Mesenchymal stem cell (in vitro differentiated cells and primary cell): Measurements from ENCODE around the gene TAGLN3. TPM values are rescaled to one million over a fixed set of nuclear protein-coding genes. Genes with fewer than 3 reads are reported as not detected.

Experiments used
- DNase-seq: peaks from one replicate; pipeline ENCODE4 v3.0.0-alpha.2; 2013
- H2AFZ ChIP-seq: one replicate; pipeline ENCODE4 v1.6.1; 2013; ENCODE audit warnings: low read depth, mild to moderate bottlenecking, control low read depth, inconsistent platforms, low read length, moderate library complexity
- H2AK5ac ChIP-seq: 2 replicates; pipeline ENCODE4 v1.6.1; 2013; ENCODE audit warnings: low read length, moderate library complexity, mild to moderate bottlenecking, inconsistent platforms; ENCODE audit not compliant: severe bottlenecking
- H2BK120ac ChIP-seq: one replicate; pipeline ENCODE4 v1.6.1; 2013; ENCODE audit warnings: low read depth, mild to moderate bottlenecking, inconsistent platforms, low read length, moderate library complexity
- H2BK12ac ChIP-seq, 2 experiments: one replicate each; pipeline ENCODE4 v1.6.1; 2013; ENCODE audit warnings: inconsistent platforms in 2 of 2, low read length in 2 of 2, mild to moderate bottlenecking in 2 of 2, moderate library complexity in 2 of 2, control low read depth in 1 of 2
- H2BK15ac ChIP-seq: one replicate; pipeline ENCODE4 v1.6.1; 2013; ENCODE audit warnings: mild to moderate bottlenecking, low read depth, inconsistent platforms; ENCODE audit not compliant: poor library complexity, severe bottlenecking
- H2BK5ac ChIP-seq: 2 replicates; pipeline ENCODE4 v1.6.1; 2013; ENCODE audit warnings: low read depth, mild to moderate bottlenecking, low read length, control low read depth, inconsistent platforms; ENCODE audit not compliant: poor library complexity, severe bottlenecking
- H3K14ac ChIP-seq, 2 experiments: one replicate each; pipeline ENCODE4 v1.6.1; 2013; ENCODE audit warnings: inconsistent platforms in 2 of 2, low read length in 2 of 2, control low read depth in 1 of 2, mild to moderate bottlenecking in 1 of 2, moderate library complexity in 1 of 2
- H3K18ac ChIP-seq, 2 experiments: one replicate each; pipeline ENCODE4 v1.6.1; 2013; ENCODE audit warnings: inconsistent platforms in 2 of 2, low read length in 2 of 2, control low read depth in 1 of 2, low read depth in 1 of 2, mild to moderate bottlenecking in 1 of 2
- H3K23ac ChIP-seq, 2 experiments: one replicate each; pipeline ENCODE4 v1.6.1; 2013; ENCODE audit warnings: inconsistent platforms in 2 of 2, low read length in 2 of 2, mild to moderate bottlenecking in 2 of 2, moderate library complexity in 2 of 2, control low read depth in 1 of 2
- H3K27ac ChIP-seq: 2 replicates; pipeline ENCODE4 v1.5.1; 2013; ENCODE audit warnings: mild to moderate bottlenecking, moderate library complexity, low read length, control low read depth, inconsistent platforms; ENCODE audit not compliant: poor library complexity, severe bottlenecking
- H3K27me3 ChIP-seq, 2 experiments: 2 replicates each; pipeline versions ENCODE4 v1.6.1 to v1.7.0; 2013; ENCODE audit warnings: low read length in 2 of 2, mild to moderate bottlenecking in 2 of 2, moderate library complexity in 2 of 2, control low read depth in 1 of 2, inconsistent platforms in 1 of 2; ENCODE audit not compliant: control insufficient read depth in 1 of 2, insufficient read depth in 1 of 2
- H3K36me3 ChIP-seq, 2 experiments: 2 replicates each; pipeline versions ENCODE4 v1.6.1 to v1.7.0; 2013; ENCODE audit warnings: low read length in 2 of 2, control low read depth in 1 of 2, inconsistent platforms in 1 of 2, low read depth in 1 of 2, mild to moderate bottlenecking in 1 of 2; ENCODE audit not compliant: insufficient read depth in 2 of 2, control insufficient read depth in 1 of 2
- H3K4ac ChIP-seq, 2 experiments: one replicate each; pipeline ENCODE4 v1.6.1; 2013; ENCODE audit warnings: inconsistent platforms in 2 of 2, low read length in 2 of 2, mild to moderate bottlenecking in 2 of 2, moderate library complexity in 2 of 2, control low read depth in 1 of 2, low read depth in 1 of 2
- H3K4me1 ChIP-seq: 2 replicates; pipeline ENCODE4 v1.6.1; 2013; ENCODE audit warnings: low read depth, low read length, control low read depth; ENCODE audit not compliant: control insufficient read depth, insufficient read depth
- H3K4me2 ChIP-seq: 2 replicates; pipeline ENCODE4 v1.6.1; 2013; ENCODE audit warnings: low read length, mild to moderate bottlenecking, inconsistent platforms; ENCODE audit not compliant: poor library complexity, severe bottlenecking
- H3K4me3 ChIP-seq, 2 experiments: 2 replicates each; pipeline versions ENCODE4 v1.5.1 to v1.7.0; 2013; ENCODE audit warnings: low read length in 2 of 2, mild to moderate bottlenecking in 2 of 2, control low read depth in 1 of 2, low read depth in 1 of 2; ENCODE audit not compliant: insufficient read depth in 1 of 2
- H3K79me1 ChIP-seq: replicated peaks from 2 replicates; pipeline ENCODE4 v1.6.1; 2013; ENCODE audit warnings: mild to moderate bottlenecking, control low read depth, low read length, inconsistent platforms; ENCODE audit not compliant: poor library complexity, severe bottlenecking
- H3K9ac ChIP-seq: 2 replicates; pipeline ENCODE4 v1.7.0; 2013; ENCODE audit warnings: mild to moderate bottlenecking, low read length, moderate library complexity
- H3K9me3 ChIP-seq: 2 replicates; pipeline ENCODE4 v1.7.0; 2013; ENCODE audit warnings: mild to moderate bottlenecking, low read length; ENCODE audit not compliant: control insufficient read depth
- H4K8ac ChIP-seq: one replicate; pipeline ENCODE4 v1.6.1; 2013; ENCODE audit warnings: inconsistent platforms, mild to moderate bottlenecking, low read length, moderate library complexity
- H4K91ac ChIP-seq: one replicate; pipeline ENCODE4 v1.6.1; 2013; ENCODE audit warnings: mild to moderate bottlenecking, low read length, inconsistent platforms
- WGBS: methylation state at CpG from one replicate; pipeline ENCODE4 v1.1.7; 2013; ENCODE audit warnings: mixed read lengths; 5-methylcytosine and 5-hydroxymethylcytosine counted together
- polyA plus RNA-seq, 2 experiments: library from polyadenylated mRNA; stranded (reverse); fragments of 200-250 nt; gene quantifications; one replicate each; pipeline ENCODE4 v1.2.3, GENCODE V29; 2013

The TAGLN3 gene
- polyA plus RNA-seq (2013, experiment 1 of 2), result 0.07 TPM
- polyA plus RNA-seq (2013, experiment 2 of 2), result 0.03 TPM

DNA sequence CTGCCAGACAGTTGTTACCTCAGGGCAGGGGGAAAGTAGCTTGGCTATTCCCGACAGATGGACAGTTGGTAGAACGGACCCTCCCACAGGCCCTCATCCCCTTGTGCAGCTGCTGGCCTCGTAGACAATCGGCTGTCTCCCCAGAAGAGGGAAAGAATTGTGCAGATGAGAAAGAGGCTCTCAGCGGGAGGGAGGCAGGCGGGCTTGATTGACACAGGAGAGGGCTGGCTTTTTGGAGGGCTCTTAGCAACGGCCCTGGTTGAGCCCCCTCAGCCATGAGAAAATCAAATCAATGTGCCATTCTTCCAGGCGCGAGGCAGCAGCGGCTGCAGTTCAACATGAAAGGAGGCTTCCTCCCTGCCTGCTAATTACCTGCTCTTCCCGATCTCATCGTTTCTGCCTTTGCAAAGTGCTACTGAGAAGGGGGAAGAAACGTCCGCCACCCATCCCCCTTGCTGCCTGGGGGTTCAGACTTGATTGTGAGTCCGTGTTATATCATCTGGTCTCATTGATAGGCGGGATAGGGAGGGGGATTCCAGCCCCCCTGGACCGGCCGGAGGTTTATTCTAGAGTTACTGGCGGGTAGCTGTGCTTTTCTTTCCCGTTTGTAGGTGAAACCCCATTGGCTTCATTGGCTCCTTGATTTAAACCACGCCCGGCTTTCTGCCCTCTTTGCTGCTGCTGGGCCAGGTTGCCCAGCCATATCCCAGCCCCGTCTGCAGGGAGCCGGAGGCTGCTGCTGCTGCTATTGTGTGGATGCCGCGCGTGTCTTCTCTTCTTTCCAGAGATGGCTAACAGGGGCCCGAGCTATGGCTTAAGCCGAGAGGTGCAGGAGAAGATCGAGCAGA lies at the start of gene TAGLN3:
Gene TAGLN3 (plus strand): TSS at position 287 of the 848 bp plus-strand sequence. CDS start 501 bp downstream, at position 788.
- no peak within 1 kb of the TSS for H2AK5ac ChIP-seq
- WGBS, result 4% methylated on average over 30 of the region's 30 CpGs
- peak within 1 kb of the TSS; percentile 48 for H3K27ac ChIP-seq
- H3K27me3 ChIP-seq, result peaks cover 0 to 10% of the 10 kb centered on the region in 2 experiments
- peak; percentile 30 for DNase-seq
- peaks cover 0 to 11% of the 10 kb centered on the region in 2 experiments for H3K36me3 ChIP-seq
- no peak within 1 kb of the TSS for H3K18ac ChIP-seq
- peak within 1 kb of the TSS; percentile 78 for H3K4me2 ChIP-seq
- H2BK12ac ChIP-seq, result no peak within 1 kb of the TSS
- peak within 1 kb of the TSS; percentile 47 for H3K9ac ChIP-seq
- peak within 1 kb of the TSS; percentile 50 for H4K8ac ChIP-seq
- peak within 1 kb of the TSS; percentile 46 for H2AFZ ChIP-seq
- peaks cover 18% of the 10 kb centered on the region for H3K4me1 ChIP-seq
- H3K9me3 ChIP-seq, result no peaks in the 10 kb centered on the region
- H3K79me1 ChIP-seq, result peaks cover 11% of the 10 kb centered on the region
- H2BK120ac ChIP-seq, result no peak within 1 kb of the TSS
- H3K4ac ChIP-seq, result peak within 1 kb of the TSS in 1 of 2 experiments; percentile 57
- H2BK15ac ChIP-seq, result no peak within 1 kb of the TSS
- H4K91ac ChIP-seq, result no peak within 1 kb of the TSS
- H3K4me3 ChIP-seq, result peak within 1 kb of the TSS; percentile 69 to 81
- peak within 1 kb of the TSS in 1 of 2 experiments; percentile 3 for H3K23ac ChIP-seq
- H3K14ac ChIP-seq, result no peak within 1 kb of the TSS
- H2BK5ac ChIP-seq, result peak within 1 kb of the TSS; percentile 5

DNA sequence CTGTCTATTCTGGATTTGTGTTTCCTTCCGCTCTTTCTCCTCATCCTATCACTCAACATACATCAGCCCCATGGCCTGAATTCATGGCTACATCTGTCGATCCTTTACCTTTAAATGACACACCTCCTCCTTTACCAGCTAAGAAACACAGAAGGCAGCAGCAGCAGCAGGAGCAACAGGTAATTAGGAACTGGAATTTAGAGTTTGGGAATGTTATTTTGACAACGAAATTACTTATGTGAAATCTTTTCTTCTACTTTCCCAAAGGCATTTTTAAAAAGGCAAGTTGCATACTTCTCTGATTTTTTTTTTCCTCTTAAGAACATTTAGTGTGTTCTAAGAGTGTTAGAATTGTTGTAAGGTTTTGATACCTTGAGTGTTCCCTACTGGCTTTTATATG lies 49.0 kb upstream of the TAGLN3 start:
- Histone ChIP-seq H3K4ac (no peak overlapping the region), H3K23ac (no peak overlapping the region), H3K4me3 (no peak overlapping the region), H3K36me3 (peaks cover 15 to 83% of the 10 kb centered on the region in 2 experiments), H3K9ac (no peak overlapping the region), H2BK120ac (no peak overlapping the region), H3K9me3 (no peaks in the 10 kb centered on the region), H2AFZ (no peak overlapping the region), H3K4me1 (no peaks in the 10 kb centered on the region), H2AK5ac (no peak overlapping the region), H3K27ac (no peak overlapping the region), H2BK15ac (no peak overlapping the region), H4K91ac (no peak overlapping the region), H2BK5ac (no peak overlapping the region), H3K27me3 (no peaks in the 10 kb centered on the region), H2BK12ac (no peak overlapping the region), H3K79me1 (peaks cover 11% of the 10 kb centered on the region), H3K14ac (no peak overlapping the region), H4K8ac (no peak overlapping the region), H3K4me2 (no peak overlapping the region), H3K18ac (no peak overlapping the region)
- WGBS, result 92% methylated on average over 2 of the region's 3 CpGs
- no peak for DNase-seq

DNA sequence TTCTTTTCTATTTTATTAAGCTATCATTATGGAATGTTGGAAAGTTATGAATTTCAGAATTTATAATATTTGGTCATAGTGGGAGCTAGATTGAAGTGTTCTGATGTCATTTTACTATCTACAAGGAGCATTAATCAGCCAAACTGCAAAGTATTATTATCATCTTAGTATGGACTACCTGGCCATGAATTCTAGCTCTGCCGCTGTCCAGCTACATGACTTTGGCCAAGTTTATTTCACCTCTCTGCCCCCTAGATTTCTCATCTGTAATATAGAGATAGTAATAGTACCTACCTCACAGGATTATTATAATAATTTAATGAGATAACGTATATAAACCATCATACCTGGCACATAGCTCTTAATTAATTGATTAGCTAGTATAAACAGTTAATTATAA lies 47.7 kb upstream of the TAGLN3 start:
- no peak overlapping the region for H2BK5ac ChIP-seq
- H3K18ac ChIP-seq, result no peak overlapping the region
- DNase-seq, result no peak
- WGBS, result no CpG with 5 or more reads among the region's 2 CpGs
- H2AFZ ChIP-seq, result no peak overlapping the region
- no peak overlapping the region for H3K4ac ChIP-seq
- no peaks in the 10 kb centered on the region for H3K4me1 ChIP-seq
- no peak overlapping the region for H3K27ac ChIP-seq
- H3K36me3 ChIP-seq, result peaks cover 21 to 83% of the 10 kb centered on the region in 2 experiments
- no peak overlapping the region for H3K9ac ChIP-seq
- no peak overlapping the region for H2BK12ac ChIP-seq
- no peak overlapping the region for H4K8ac ChIP-seq
- H3K23ac ChIP-seq, result no peak overlapping the region
- H3K4me3 ChIP-seq, result no peak overlapping the region
- H3K9me3 ChIP-seq, result no peaks in the 10 kb centered on the region
- H4K91ac ChIP-seq, result no peak overlapping the region
- no peak overlapping the region for H3K14ac ChIP-seq
- H2BK15ac ChIP-seq, result no peak overlapping the region
- H2AK5ac ChIP-seq, result no peak overlapping the region
- no peak overlapping the region for H3K4me2 ChIP-seq
- H2BK120ac ChIP-seq, result no peak overlapping the region
- peaks cover 10% of the 10 kb centered on the region for H3K79me1 ChIP-seq
- H3K27me3 ChIP-seq, result no peaks in the 10 kb centered on the region

DNA sequence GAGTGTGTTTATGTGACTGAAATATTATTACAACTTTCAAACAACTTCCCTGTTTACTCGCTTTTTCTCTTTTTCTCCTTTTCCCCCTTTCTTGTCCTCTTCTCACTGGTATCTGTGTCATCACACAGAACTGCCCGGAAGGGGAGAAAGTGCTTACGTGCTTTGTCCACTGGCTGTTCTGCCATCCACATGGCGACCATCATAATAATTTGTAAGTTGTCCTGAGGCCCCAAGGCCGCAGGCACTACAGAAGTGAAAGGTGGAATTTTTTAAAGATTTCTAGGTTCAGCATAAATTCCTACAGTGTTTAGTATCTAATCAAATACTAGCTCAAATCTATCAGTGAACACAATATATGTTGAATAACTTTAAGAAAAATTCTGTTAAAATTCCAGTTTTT lies 46.6 kb upstream of the TAGLN3 start:
- peaks cover 21 to 79% of the 10 kb centered on the region in 2 experiments for H3K36me3 ChIP-seq
- H3K79me1 ChIP-seq, result peaks cover 8% of the 10 kb centered on the region
- no peak overlapping the region for H2BK15ac ChIP-seq
- H3K14ac ChIP-seq, result no peak overlapping the region
- DNase-seq, result no peak
- no peak overlapping the region for H2AFZ ChIP-seq
- no peak overlapping the region for H3K4me2 ChIP-seq
- no peak overlapping the region for H4K8ac ChIP-seq
- H3K4me1 ChIP-seq, result no peaks in the 10 kb centered on the region
- no peak overlapping the region for H2AK5ac ChIP-seq
- H3K4me3 ChIP-seq, result no peak overlapping the region
- H3K18ac ChIP-seq, result no peak overlapping the region
- no peak overlapping the region for H2BK5ac ChIP-seq
- no peak overlapping the region for H2BK12ac ChIP-seq
- H3K27ac ChIP-seq, result no peak overlapping the region
- no peaks in the 10 kb centered on the region for H3K9me3 ChIP-seq
- H3K27me3 ChIP-seq, result no peaks in the 10 kb centered on the region
- H2BK120ac ChIP-seq, result no peak overlapping the region
- no peak overlapping the region for H3K9ac ChIP-seq
- no peak overlapping the region for H3K4ac ChIP-seq
- H3K23ac ChIP-seq, result no peak overlapping the region
- whole genome bisulfite sequencing, result 90% methylated on average over 4 of the region's 5 CpGs
- no peak overlapping the region for H4K91ac ChIP-seq
